IMR-90 (cell line): Measurements from ENCODE around the gene HSD17B3. TPM values are rescaled to one million over a fixed set of nuclear protein-coding genes. Genes with fewer than 3 reads are reported as not detected.

ENCODE experiments used
- ATAC-seq: fragments of 200-7000 bp; cut with Tn5 transposase; 2 replicates; pipeline ENCODE4 v1.9.1; 2020; ENCODE audit warnings: low read depth, mild to moderate bottlenecking, moderate library complexity
- BruUV-seq: library from RNA; stranded (reverse); fragments of 400-500 nt; replicated peaks from 2 replicates; lab custom pipeline; 2021; lab: Mats Ljungman, UMichigan
- CTCF ChIA-PET: fragments of 300-600 bp; formaldehyde crosslinking; extraction: SDS; loops from one replicate; lab custom pipeline; 2021; ENCODE audit warnings: antibody characterized with exemption; lab: Yijun Ruan, JAX
- POLR2A ChIA-PET: fragments of 300-600 bp; sonication (Branson Sonifier 250); formaldehyde crosslinking; loops from one replicate; lab custom pipeline; 2022; ENCODE audit warnings: antibody characterized with exemption; ENCODE audit not compliant: unreplicated experiment; lab: Charles Lee
- DNase-seq: peaks from one replicate; pipeline ENCODE4 v3.0.0; 2013
- H2AFZ ChIP-seq: replicated peaks from 2 replicates; pipeline ENCODE3; 2013; ENCODE audit warnings: low read length, mild to moderate bottlenecking; ENCODE audit not compliant: poor library complexity
- H2AK5ac ChIP-seq: 2 replicates; pipeline ENCODE4 v1.6.1; 2013; ENCODE audit warnings: low read depth, low read length, inconsistent platforms
- H2AK9ac ChIP-seq: replicated peaks from 2 replicates; pipeline ENCODE3; 2013; ENCODE audit warnings: mild to moderate bottlenecking, low read depth, low read length, moderate library complexity; ENCODE audit not compliant: poor library complexity
- H2BK120ac ChIP-seq: 2 replicates; pipeline ENCODE4 v1.6.1; 2013; ENCODE audit warnings: low read depth, low read length, inconsistent platforms
- H2BK15ac ChIP-seq: 3 replicates; pipeline ENCODE4 v1.6.1; 2013; ENCODE audit warnings: low read depth, low read length, inconsistent platforms
- H2BK20ac ChIP-seq: 2 replicates; pipeline ENCODE4 v1.6.1; 2013; ENCODE audit warnings: low read depth, mild to moderate bottlenecking, inconsistent platforms, low read length, moderate library complexity
- H2BK5ac ChIP-seq: 2 replicates; pipeline ENCODE4 v1.6.1; 2013; ENCODE audit warnings: mild to moderate bottlenecking, low read depth, low read length, inconsistent platforms; ENCODE audit not compliant: poor library complexity, severe bottlenecking
- H3K14ac ChIP-seq: replicated peaks from 2 replicates; pipeline ENCODE4 v1.6.1; 2013; ENCODE audit warnings: low read depth, low read length, inconsistent platforms
- H3K18ac ChIP-seq: 2 replicates; pipeline ENCODE4 v1.6.1; 2013; ENCODE audit warnings: low read depth, low read length, control low read depth
- H3K23ac ChIP-seq: 2 replicates; pipeline ENCODE4 v1.6.1; 2013; ENCODE audit warnings: low read depth, low read length, inconsistent platforms
- H3K27ac ChIP-seq: 2 replicates; pipeline ENCODE4 v1.5.1; 2013; ENCODE audit warnings: mild to moderate bottlenecking, control low read depth, low read length; ENCODE audit not compliant: insufficient read depth
- H3K27me3 ChIP-seq: 2 replicates; pipeline ENCODE4 v1.6.1; 2013; ENCODE audit warnings: low read length; ENCODE audit not compliant: control insufficient read depth, insufficient read depth
- H3K36me3 ChIP-seq: 2 replicates; pipeline ENCODE4 v1.6.1; 2013; ENCODE audit warnings: low read length, mixed read lengths; ENCODE audit not compliant: control insufficient read depth, insufficient read depth
- H3K4ac ChIP-seq: 2 replicates; pipeline ENCODE4 v1.6.1; 2013; ENCODE audit warnings: low read depth, low read length, inconsistent platforms
- H3K4me1 ChIP-seq: 2 replicates; pipeline ENCODE4 v1.6.1; 2013; ENCODE audit warnings: low read length, mixed read lengths; ENCODE audit not compliant: control insufficient read depth, insufficient read depth
- H3K4me2 ChIP-seq: 2 replicates; pipeline ENCODE4 v1.6.1; 2013; ENCODE audit warnings: low read depth, mild to moderate bottlenecking, control low read depth, low read length, moderate library complexity
- H3K4me3 ChIP-seq: 2 replicates; pipeline ENCODE4 v1.5.1; 2013; ENCODE audit warnings: low read depth, mild to moderate bottlenecking, control low read depth, low read length, moderate library complexity; ENCODE audit not compliant: insufficient read depth
- H3K56ac ChIP-seq: 2 replicates; pipeline ENCODE4 v1.6.1; 2013; ENCODE audit warnings: low read length, inconsistent platforms; ENCODE audit not compliant: insufficient read depth; ENCODE audit errors: extremely low read depth
- H3K79me1 ChIP-seq, 2 experiments: 2 replicates each; pipeline ENCODE4 v1.6.1; 2013; ENCODE audit warnings: low read length in 2 of 2, inconsistent platforms in 1 of 2, low read depth in 1 of 2
- H3K9ac ChIP-seq: 2 replicates; pipeline ENCODE4 v1.6.1; 2013; ENCODE audit warnings: low read depth, low read length, control low read depth
- H3K9me1 ChIP-seq: 2 replicates; pipeline ENCODE4 v1.6.1; 2013; ENCODE audit warnings: low read length, inconsistent platforms; ENCODE audit not compliant: insufficient read depth
- H3K9me3 ChIP-seq: 2 replicates; pipeline ENCODE4 v1.6.1; 2013; ENCODE audit warnings: low read length; ENCODE audit not compliant: control insufficient read depth, insufficient read depth
- H4K20me1 ChIP-seq: 2 replicates; pipeline ENCODE4 v1.6.1; 2013; ENCODE audit warnings: low read length, inconsistent platforms; ENCODE audit not compliant: insufficient read depth
- H4K5ac ChIP-seq: 2 replicates; pipeline ENCODE4 v1.6.1; 2013; ENCODE audit warnings: mild to moderate bottlenecking, low read depth, low read length, control low read depth
- H4K8ac ChIP-seq, 2 experiments: 2 replicates each; pipeline ENCODE4 v1.6.1; 2013; ENCODE audit warnings: low read depth in 2 of 2, low read length in 2 of 2, control low read depth in 1 of 2, inconsistent platforms in 1 of 2
- H4K91ac ChIP-seq: 2 replicates; pipeline ENCODE4 v1.6.1; 2013; ENCODE audit warnings: low read depth, low read length, inconsistent platforms; ENCODE audit not compliant: insufficient read depth
- CEBPB ChIP-seq: IDR thresholded peaks from 2 replicates; pipeline ENCODE4 v1.6.1; 2012; ENCODE audit warnings: low read depth, low read length, improper control_type of control experiment
- CHD1 ChIP-seq: IDR thresholded peaks from 2 replicates; pipeline ENCODE4 v1.6.1; 2012; ENCODE audit warnings: low read depth, low read length, improper control_type of control experiment
- MAFK ChIP-seq: IDR thresholded peaks from 2 replicates; pipeline ENCODE4 v1.6.1; 2012; ENCODE audit warnings: low read depth, low read length, improper control_type of control experiment
- RCOR1 ChIP-seq: IDR thresholded peaks from 2 replicates; pipeline ENCODE4 v1.6.1; 2012; ENCODE audit warnings: mild to moderate bottlenecking, low read length, improper control_type of control experiment; ENCODE audit not compliant: insufficient replicate concordance
- WGBS, 2 experiments: methylation state at CpG; one replicate each; pipeline versions ENCODE4 v1.1.5 to v1.1.7; 2013; ENCODE audit warnings: missing lambda C conversion rate in 2 of 2; ENCODE audit not compliant: insufficient read length in 1 of 2; ENCODE audit errors: extremely low coverage in 2 of 2; 5-methylcytosine and 5-hydroxymethylcytosine counted together
- dilution Hi-C: fragments of 300-500 bp; cut with HindIII; formaldehyde crosslinking; loops from one replicate; pipeline ENCODE4 v1.14.3; 2018; ENCODE audit warnings: low sequenced_read_pairs; ENCODE audit not compliant: unreplicated experiment
- in situ Hi-C: fragments of 300-500 bp; cut with MboI; formaldehyde crosslinking; loops from 3 replicates; pipeline ENCODE4 v1.14.3; 2019; ENCODE audit warnings: low sequenced_read_pairs, inconsistent platforms, mixed read lengths
- intact Hi-C: fragments of 100-400 bp; cut with micrococcal nuclease; formaldehyde crosslinking; loops from 2 replicates; pipeline ENCODE4 v1.10.0; 2022
- polyA plus RNA-seq, 3 experiments: library from polyadenylated mRNA; depleted of rRNA; stranded (reverse); fragments of >200 nt; gene quantifications; 2 replicates each; pipeline ENCODE4 v1.2.3, GENCODE V29; 2012; ENCODE audit warnings: low replicate concordance in 1 of 3
- total RNA-seq: library from RNA; depleted of rRNA; stranded (reverse); fragments of >200 nt; gene quantifications from 2 replicates; pipeline ENCODE4 v1.2.3, GENCODE V29; 2012
- TF ChIP-seq, protein P1 (sequence below): fragments of 150-350 bp; IDR thresholded peaks from 2 replicates; pipeline ENCODE4 v1.6.1; 2017; ENCODE audit warnings: mild to moderate bottlenecking, antibody characterized with exemption, low read length, low read depth
- TF ChIP-seq, protein P2 (sequence below): conservative IDR thresholded peaks from 2 replicates; pipeline ENCODE4 v1.5.1; 2012; ENCODE audit warnings: mild to moderate bottlenecking, low read depth, low read length, improper control_type of control experiment

HSD17B3 gene
- total and polyA plus RNA-seq, 2 of the 4 experiments (the other 2 are of a cell fraction), result 0.18 TPM; not detected in 1

DNA sequence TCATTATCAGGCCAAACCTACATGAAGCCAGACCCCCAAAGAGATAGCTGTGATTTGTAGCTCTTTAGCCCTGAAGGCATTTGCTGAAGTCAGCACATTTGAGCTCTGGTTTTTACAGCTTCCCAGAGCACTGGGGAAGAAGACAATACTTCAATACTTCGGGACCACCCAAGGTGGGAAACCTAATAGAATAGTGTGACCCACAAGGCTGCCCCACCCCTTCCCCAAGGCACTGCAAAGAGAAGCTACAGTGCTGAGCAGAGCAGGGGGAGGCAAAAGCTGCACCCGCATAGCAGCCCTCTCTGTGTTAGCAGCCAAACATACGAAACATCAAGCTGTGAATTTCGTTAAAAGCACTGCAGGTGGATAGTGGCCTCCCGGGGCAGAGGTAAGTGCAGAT, 87.3 kb downstream of the HSD17B3 start:
- in situ Hi-C loops, result loop anchor here (10.0 to 25.0 kb wide), 3 partner anchors 477 to 1550 kb away; no protein-coding TSS in a partner anchor
- Histone ChIP-seq H3K27ac (no peak overlapping the region), H3K27me3 (peaks cover 38% of the 10 kb centered on the region), H4K91ac (no peak overlapping the region), H2AK5ac (no peak overlapping the region), H3K23ac (no peak overlapping the region), H3K9me1 (no peaks in the 10 kb centered on the region), H3K4me2 (no peak overlapping the region), H3K9me3 (no peaks in the 10 kb centered on the region), H2BK120ac (no peak overlapping the region), H3K4ac (no peak overlapping the region), H4K20me1 (no peaks in the 10 kb centered on the region), H2BK5ac (no peak overlapping the region), H4K5ac (no peak overlapping the region), H4K8ac (no peak overlapping the region), H3K79me1 (no peaks in the 10 kb centered on the region), H3K18ac (no peak overlapping the region), H2BK15ac (no peak overlapping the region), H3K14ac (no peak overlapping the region), H2AK9ac (no peak overlapping the region), H3K56ac (no peak overlapping the region), H3K4me1 (peaks cover 2% of the 10 kb centered on the region; the same call in 1 of the 2 replicates), H3K36me3 (no peaks in the 10 kb centered on the region), H3K9ac (no peak overlapping the region), H2BK20ac (no peak overlapping the region), H3K4me3 (no peak overlapping the region), H2AFZ (no peak overlapping the region)
- dilution Hi-C loops, result no loop called here
- DNase-seq (no peak), ATAC-seq (no peak)
- 80% methylated on average over 1 of the region's 5 CpGs; no CpG with 5 or more reads in 1 of the 2 experiments for WGBS, 2 experiments
- POLR2A ChIA-PET, result no interaction called here
- CTCF ChIA-PET, result interaction anchor here (1.2 kb wide), 1 partner anchor 18 kb away, joined by 3 read pairs; no protein-coding TSS in a partner anchor
- intact Hi-C loops, result loop anchor here (5.0 to 10.0 kb wide), 6 partner anchors 190 to 1082 kb away; partner anchors contain the start of genes ERCC6L2 and FANCC
- peak; percentile 90 for TF ChIP-seq MAFK
- no peak for TF ChIP-seq RCOR1
- TF ChIP-seq CHD1, result no peak
- TF ChIP-seq, protein P1, sequence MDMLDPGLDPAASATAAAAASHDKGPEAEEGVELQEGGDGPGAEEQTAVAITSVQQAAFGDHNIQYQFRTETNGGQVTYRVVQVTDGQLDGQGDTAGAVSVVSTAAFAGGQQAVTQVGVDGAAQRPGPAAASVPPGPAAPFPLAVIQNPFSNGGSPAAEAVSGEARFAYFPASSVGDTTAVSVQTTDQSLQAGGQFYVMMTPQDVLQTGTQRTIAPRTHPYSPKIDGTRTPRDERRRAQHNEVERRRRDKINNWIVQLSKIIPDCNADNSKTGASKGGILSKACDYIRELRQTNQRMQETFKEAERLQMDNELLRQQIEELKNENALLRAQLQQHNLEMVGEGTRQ, result no peak
- TF ChIP-seq, protein P2, sequence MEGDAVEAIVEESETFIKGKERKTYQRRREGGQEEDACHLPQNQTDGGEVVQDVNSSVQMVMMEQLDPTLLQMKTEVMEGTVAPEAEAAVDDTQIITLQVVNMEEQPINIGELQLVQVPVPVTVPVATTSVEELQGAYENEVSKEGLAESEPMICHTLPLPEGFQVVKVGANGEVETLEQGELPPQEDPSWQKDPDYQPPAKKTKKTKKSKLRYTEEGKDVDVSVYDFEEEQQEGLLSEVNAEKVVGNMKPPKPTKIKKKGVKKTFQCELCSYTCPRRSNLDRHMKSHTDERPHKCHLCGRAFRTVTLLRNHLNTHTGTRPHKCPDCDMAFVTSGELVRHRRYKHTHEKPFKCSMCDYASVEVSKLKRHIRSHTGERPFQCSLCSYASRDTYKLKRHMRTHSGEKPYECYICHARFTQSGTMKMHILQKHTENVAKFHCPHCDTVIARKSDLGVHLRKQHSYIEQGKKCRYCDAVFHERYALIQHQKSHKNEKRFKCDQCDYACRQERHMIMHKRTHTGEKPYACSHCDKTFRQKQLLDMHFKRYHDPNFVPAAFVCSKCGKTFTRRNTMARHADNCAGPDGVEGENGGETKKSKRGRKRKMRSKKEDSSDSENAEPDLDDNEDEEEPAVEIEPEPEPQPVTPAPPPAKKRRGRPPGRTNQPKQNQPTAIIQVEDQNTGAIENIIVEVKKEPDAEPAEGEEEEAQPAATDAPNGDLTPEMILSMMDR, result no peak
- TF ChIP-seq CEBPB, result no peak
- no TSS peak for BruUV-seq
